Effector CD4-positive, alpha-beta T cell (primary cell): ENCODE measurements around the gene USP19.
A peak's percentile ranks its signal among the peaks of the same experiment; 100 is the strongest.

ENCODE experiments used
- DNase-seq: peaks from one replicate; pipeline ENCODE4 v3.0.0-alpha.2; 2020

Gene USP19

DNA sequence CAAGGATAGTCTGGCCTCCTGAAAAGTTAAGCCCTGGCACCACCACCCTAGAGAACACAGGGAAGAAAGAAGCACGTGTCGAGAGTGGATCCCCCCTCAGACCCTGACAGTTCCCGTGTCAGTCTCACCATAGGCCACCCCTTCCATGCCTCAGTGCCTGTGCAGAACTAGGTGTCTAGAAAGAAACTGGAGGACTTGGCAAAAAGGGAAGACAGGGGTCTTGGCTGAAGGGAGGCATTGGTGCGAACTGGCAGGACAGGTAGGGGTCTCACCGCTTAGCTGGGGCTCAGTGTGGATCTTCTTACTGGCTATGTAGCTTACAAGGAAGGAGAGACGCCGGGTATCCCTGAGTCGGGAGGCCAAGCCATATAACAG, 16.6 kb downstream of the USP19 start:
- DNase-seq = no peak

DNA sequence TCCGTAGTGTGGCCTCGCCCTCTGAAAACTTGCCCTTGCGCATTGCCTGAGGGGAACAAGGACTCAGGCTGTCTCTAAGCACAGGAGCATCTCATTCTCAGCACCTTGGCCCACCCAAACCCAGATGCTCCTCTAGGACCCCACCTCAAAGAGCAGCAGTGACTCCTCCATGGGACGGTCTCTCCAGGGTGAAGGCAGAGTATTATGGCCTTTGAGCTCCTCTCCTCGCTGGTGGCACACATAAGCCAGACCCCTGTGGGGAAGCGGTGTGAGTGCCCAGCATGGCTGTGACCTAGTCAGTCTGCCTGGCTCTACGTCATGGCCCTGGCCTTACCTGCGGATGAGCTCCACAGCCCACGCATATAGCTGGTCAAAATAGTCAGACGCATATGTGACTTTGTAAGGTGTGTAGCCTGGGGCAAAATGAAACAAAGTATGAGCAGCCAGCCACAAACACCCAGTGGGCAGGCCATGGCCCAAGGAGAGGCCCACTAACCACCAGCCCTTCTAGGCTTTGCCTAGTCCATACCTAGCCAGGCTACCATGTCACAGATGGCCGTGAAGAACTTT, 20.5 kb downstream of the USP19 start:
- DNase-seq = no peak

DNA sequence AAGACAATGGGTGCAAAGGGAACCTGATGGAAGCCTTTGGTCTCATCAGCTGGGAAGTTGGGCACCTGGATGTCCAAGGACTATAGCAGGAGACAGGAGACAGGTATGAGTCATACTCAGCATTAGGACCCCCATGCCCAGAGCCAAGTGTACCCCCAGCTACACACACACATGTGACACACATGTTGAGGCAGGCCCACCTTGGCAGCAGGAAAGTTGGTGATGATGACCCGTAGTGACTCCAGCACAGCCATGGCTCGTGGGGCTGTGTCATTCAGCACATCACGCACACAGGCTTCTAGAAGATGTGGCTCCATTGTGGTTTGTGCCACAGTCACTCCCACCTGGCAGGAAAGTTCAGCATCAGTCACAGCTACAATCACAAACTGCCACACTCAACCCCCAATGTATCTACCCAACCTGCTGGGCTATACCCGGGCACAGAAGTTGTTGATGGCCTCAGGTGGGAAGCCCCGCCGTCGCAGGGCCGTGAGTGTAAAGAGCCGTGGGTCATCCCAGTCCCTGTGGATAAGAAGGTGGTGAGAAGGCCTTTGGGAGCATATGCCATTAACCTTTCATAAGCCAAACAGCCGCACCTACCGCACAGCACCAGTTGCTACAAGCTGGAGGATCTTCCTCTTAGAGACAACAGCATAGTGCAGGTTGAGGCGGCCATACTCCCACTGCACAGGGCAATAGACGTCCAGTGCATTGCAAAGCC, 21.6 kb downstream of the USP19 start:
- no peak for DNase-seq

DNA sequence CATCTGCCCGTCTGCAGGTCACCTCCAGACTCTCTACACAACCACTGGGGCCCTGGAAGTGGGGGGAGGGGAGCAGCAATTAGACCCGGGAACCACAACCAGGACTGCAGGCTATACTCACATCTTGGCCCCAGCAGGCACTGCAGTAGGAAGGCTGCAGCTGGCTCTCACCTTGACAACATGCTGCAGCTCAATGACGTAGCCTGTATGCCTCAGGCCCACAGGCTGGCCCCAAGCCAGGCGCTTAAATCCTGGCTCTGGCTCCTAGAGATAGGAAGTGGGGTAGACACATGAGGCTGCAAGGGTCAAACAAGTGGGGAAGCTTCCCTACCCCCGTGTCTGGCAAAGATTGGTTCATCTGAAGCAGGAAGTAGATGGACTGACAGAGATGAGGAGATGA, 22.2 kb downstream of the USP19 start:
- no peak for DNase-seq

DNA sequence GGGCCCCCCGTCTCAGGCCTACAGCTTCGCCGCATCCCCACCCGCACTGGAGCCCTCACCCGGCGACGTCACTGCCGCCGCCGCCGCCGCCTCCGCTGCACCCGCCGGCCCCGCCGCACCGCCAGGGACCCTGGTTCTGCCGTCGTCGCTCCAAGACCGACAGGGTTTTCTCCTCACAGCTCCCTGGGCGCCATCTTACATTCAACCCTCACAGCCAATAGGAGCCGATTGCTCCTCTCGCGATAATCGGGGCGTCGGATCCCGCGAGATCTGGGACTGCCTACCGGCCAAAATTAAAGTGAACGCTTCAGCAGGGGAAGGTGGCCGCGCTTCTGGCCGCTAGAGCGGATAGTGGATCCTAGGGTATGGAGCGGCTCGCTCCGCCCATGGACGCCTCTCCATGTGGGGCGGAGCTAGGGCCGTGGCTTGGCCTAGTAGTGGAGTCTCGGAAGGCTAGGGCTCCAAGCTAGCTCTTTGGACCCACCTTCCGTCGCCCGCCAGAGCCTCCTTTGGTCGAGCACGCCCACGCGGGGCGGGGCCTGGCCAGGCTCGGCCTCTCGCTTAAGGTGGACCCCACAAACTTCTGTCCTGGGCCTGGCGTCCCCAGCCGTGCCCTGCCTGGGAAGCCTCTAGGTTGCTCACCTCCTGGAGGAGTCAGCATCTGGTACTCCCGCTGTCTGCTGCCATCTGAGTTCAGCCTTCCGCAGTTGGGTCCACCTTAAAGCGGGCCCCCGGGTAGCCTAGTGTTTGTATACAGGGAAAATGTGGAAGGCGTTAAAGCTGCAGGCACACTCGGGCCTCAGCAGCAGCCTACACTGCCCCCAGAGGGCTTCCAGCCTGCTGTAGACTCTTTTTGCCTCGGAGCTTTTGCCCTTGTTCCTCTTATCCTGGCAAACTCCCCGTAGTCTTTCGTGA, 26.5 kb downstream of the USP19 start, which contains the start of gene QRICH1:
Gene QRICH1 (minus strand): TSS at position 219 of the 915 bp plus-strand sequence. CDS start 17,054 bp downstream, outside the sequence.
- peak; percentile 97 for DNase-seq

DNA sequence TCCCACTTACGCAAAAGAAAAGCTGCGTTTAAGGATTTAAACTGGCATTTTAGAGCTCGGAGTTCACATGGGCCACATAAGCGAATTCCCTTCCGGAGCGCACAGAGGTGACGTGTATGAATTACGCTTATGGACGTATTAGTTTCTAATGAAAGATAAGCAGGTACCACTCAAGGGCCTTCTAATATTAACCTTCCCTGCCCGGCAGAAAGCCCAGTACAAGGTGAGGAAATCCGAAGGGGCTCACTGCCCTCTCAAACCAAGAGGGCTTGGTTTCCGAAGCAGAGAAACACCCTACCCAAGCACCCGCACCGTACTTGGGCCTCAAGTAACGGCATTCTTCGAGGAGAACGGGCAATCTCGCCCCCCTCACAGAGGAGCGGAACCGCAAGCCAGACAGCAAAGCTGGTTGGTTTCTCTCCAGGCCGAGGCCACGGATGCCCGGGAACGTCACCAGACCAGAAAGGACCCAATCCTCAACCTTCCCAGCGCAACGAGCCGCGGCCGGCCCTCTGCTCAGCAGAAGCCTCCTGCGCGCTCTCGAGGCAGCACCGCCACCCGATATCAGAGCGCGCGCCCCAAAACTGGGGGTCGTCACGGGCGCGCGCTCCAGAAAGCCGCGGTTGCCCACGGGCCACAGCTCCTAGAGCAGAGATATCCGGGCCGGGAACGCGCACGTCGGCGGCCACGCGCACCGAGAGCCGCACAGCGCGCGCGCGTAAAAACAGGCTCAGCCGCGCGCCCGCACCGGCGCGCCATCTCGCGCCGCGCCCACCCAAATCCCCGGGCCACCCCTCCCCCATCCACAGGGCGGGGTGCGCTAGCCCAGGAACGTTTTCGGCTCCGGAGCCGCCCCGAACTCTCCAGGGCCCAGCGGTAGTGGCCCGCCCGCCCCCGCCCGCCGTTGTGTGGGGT, 27.4 kb downstream of the USP19 start:
- DNase-seq = peak; percentile 69

DNA sequence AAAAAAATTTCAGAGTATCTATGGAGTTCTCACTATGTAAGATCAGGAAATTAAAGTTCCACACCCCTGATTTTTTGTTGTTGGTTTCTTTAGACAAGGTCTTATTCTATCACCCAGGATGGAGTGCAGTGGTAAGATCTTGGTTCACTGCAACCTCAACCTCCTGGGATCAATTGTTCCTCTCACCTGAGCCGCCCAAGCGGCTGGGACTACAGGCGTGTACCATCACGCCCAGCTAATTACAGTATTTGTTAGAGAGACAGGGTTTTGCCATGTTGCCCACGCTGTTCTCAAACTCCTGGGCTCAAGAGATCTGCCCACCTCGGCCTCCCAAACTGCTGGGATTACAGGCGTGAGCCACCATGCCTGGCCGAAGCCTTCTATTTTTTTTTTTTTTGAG, 39.2 kb downstream of the USP19 start:
- no peak for DNase-seq

DNA sequence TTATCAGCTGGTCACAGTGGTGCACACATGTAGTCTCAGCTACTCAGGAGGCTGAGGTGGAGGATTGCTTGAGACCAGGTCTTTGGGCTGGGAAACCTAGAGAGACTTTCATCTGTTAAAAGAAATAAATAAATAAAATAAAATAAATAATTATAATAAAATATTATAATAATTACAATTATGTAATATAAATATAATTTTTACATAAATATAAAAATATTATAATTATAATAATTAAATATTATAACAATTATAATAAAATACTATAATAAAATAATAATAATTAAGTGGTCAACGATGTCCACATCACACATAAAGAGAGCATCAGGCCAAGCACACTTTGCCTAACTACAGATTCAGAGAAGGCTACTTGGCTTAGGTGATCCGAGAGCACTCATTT, 41.4 kb downstream of the USP19 start:
- DNase-seq = no peak

DNA sequence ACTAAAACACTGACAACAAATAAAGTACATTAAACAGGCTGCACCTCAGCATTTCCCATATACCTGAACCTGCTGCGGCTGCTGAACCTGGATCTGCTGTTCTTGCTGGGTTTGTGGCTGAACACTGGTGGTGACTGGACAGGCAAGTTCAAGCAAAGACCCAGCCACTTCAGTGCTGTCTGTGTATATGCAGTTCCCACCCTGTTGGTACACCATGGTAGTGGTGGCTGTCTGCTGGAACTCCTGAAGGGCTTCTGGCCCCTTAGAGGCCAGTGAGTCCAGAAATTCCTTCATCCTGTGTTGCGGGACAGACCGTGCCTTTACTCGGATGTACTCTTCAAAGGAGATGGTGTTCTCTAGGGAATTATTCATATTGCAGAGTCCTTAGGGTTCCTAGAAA, 44.0 kb downstream of the USP19 start:
- no peak for DNase-seq

DNA sequence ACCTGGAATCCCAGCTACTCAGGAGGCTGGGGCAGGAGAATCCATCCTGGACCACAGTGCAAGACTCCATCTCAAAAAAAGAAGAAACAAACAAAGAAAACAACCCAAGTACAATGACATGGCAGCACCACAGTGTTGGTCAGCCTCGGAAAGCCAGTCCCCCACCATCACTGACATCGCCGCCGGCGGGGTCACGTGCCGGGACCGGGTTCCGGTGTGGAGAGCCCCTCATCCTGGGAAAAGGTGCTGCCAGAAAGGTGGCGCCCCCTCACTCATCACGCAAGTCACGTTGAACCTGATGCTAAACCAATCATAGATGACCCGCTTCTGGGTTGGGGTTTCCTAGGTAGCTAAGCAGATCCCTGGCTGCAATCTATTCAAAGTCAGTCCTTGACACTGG, 44.5 kb downstream of the USP19 start:
- no peak for DNase-seq
